Ovary (tissue), 9 donors: ENCODE data around the gene SH3D21. TPM values are rescaled to one million over a fixed set of nuclear protein-coding genes. Genes with fewer than 3 reads are reported as not detected.

Source experiments
- DNase-seq, 5 donors: peaks; one replicate each; pipeline ENCODE4 v3.0.0-alpha.2; 2019 to 2020
- H3K27ac ChIP-seq, 2 donors: fragments of 200-600 bp; one replicate each; pipeline versions ENCODE4 v1.5.1 to v1.8.0; 2019 to 2022
- H3K27me3 ChIP-seq: fragments of 200-600 bp; one replicate; pipeline ENCODE4 v1.8.0; 2022
- H3K36me3 ChIP-seq: fragments of 200-600 bp; sonication (generic); one replicate; pipeline ENCODE4 v1.5.1; 2019
- H3K4me1 ChIP-seq: one replicate; pipeline ENCODE4 v1.8.1; 2013; ENCODE audit warnings: mild to moderate bottlenecking, moderate library complexity; ENCODE audit not compliant: insufficient read depth
- H3K4me3 ChIP-seq: fragments of 200-600 bp; sonication (generic); one replicate; pipeline ENCODE4 v1.5.1; 2017
- H3K9me3 ChIP-seq, 2 donors: fragments of 200-600 bp in 1 of 2; sonication (generic) in 1 of 2; one replicate each; pipeline versions ENCODE4 v1.5.1 to v1.8.1; 2013 to 2019; ENCODE audit warnings: mild to moderate bottlenecking in 1 of 2, moderate library complexity in 1 of 2
- CTCF ChIP-seq, 3 donors: fragments of 450-650 bp in 2 of 3; fragments of 200-600 bp in 1 of 3; IDR thresholded peaks; one replicate each; pipeline versions ENCODE4 v1.5.1 to v1.8.0; 2016 to 2022; ENCODE audit warnings: antibody characterized with exemption in 3 of 3, mild to moderate bottlenecking in 1 of 3
- EP300 ChIP-seq: sonication (generic); formaldehyde crosslinking; IDR thresholded peaks from one replicate; pipeline ENCODE4 v1.6.1; 2017; ENCODE audit warnings: antibody characterized with exemption
- POLR2A ChIP-seq: fragments of 450-650 bp; IDR thresholded peaks from one replicate; pipeline ENCODE4 v1.6.1; 2017; ENCODE audit warnings: antibody characterized with exemption, mild to moderate bottlenecking, moderate library complexity
- WGBS, 3 donors: extraction: QIAGEN DNeasy Blood & Tissue Kit in 1 of 3; methylation state at CpG; one replicate each; pipeline versions ENCODE4 v1.1.5 to v1.1.7; 2013 to 2017; 5-methylcytosine and 5-hydroxymethylcytosine counted together
- intact Hi-C, 4 donors: fragments of 100-400 bp; cut with DNase I; formaldehyde crosslinking; loops; one replicate each; pipeline versions ENCODE4 v1.11.0 to v1.15.1; 2022 to 2023
- polyA plus RNA-seq, 2 donors: library from polyadenylated mRNA; stranded (reverse); fragments of 200-250 nt in 1 of 2; fragments of 350-450 nt in 1 of 2; fragmentation: Illumina TruSeq in 1 of 2; extraction: RNeasy Lipid Tissue Mini Kit (QIAGEN cat#74804) in 1 of 2; gene quantifications; one replicate each; pipeline ENCODE4 v1.2.3, GENCODE V29; 2013 to 2014
- total RNA-seq, 7 donors: library from RNA; depleted of rRNA in 2 of 7; stranded (reverse); fragments of >200 nt in 2 of 7; fragmentation: NEBNext Ultra II Directional in 3 of 7; extraction: Animal tissue kit (Norgen Biotek cat#: 25700) in 3 of 7; gene quantifications; one replicate each; pipeline versions ENCODE4 v1.1.0 to v1.2.4, GENCODE V29; 2016 to 2023
- donor health status: DM: no; HTN: no; CAD: no; lungs with moderate emphysema.
- donor health status: DM: no; HTN: no; CAD: no.
- donor health status: Bipolar disorder and iron deficiency.
- donor health status: DM: yes; HTN: yes; CAD: no.
- donor health status: DM: no; HTN: no; CAD: no.
- donor health status: DM: yes; HTN: yes; CAD: no.

SH3D21 gene
- total and polyA plus RNA-seq, 9 donors, result 1.9 to 22.6 (median 8.7) TPM

- Histone ChIP-seq H3K27me3 (no peaks in the 10 kb centered on the region), H3K36me3 (no peaks in the 10 kb centered on the region), H3K27ac (no peak overlapping the region), H3K9me3 (no peaks in the 10 kb centered on the region), H3K4me3 (no peak overlapping the region), H3K4me1 (peaks cover 2% of the 10 kb centered on the region)
- TF ChIP-seq POLR2A, result no peak
- no peak for TF ChIP-seq CTCF (IDR thresholded peaks at IDR 0.05)
- no peak for TF ChIP-seq EP300
- no peak for DNase-seq
- intact Hi-C loops, result no loop called here
- WGBS, 3 donors, result 81 to 83% (median 83%) methylated on average over 15 of the region's 15 CpGs
These were observed 24.8 kb downstream of the SH3D21 start for GRCh38 chr1:36330940-36331339.

DNA sequence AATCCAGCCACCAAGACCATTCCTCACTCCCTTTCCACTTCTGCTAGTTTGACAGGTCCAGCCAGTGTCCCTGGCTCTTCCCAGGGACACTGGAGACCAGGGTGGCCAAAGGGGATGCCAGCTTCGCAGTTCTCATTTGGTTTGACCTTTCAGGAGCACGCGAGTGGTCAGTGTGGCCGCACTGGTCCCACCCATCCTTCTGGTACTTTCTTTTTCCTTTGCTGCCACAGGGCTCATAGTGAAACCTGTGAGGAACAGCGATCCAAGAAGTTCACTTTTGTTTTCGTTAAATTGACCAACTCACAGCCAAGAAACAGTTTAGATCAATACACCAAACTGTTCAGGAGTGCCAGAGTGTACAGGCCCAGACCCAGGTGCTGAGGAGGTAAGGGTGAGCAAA, 31.7 kb downstream of the SH3D21 start:
- no peaks in the 10 kb centered on the region for H3K4me1 ChIP-seq
- no peak overlapping the region for H3K27ac ChIP-seq
- TF ChIP-seq POLR2A (no peak), CTCF (IDR thresholded peaks at IDR 0.05) (no peak), EP300 (no peak)
- no peaks in the 10 kb centered on the region for H3K27me3 ChIP-seq
- DNase-seq, result no peak
- H3K4me3 ChIP-seq, result no peak overlapping the region
- no peaks in the 10 kb centered on the region for H3K9me3 ChIP-seq
- H3K36me3 ChIP-seq, result no peaks in the 10 kb centered on the region
- intact Hi-C loops, result no loop called here
- WGBS, 3 donors, result 86 to 88% (median 88%) methylated on average over 6 of the region's 6 CpGs

DNA sequence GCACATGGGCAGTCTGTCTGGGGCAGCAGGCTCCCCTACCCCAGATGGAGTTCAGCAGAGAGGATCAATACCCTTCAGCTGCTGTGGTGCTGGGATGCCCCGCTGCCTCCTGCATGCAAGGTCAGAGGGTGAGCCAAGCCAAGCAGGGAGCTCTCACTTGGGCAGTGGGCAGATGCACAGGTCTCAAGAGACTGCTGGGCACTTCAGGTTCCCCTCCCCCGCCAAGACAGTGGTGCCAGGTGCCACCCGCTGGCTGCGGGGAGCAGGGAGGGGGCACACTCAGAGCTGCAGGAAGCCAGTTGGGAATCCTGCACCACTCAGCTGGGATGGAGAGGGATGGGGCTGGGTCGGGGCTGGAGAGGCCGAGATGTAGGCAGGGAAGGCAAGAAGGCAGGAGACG, 33.0 kb downstream of the SH3D21 start:
- TF ChIP-seq POLR2A (no peak), CTCF (IDR thresholded peaks at IDR 0.05) (no peak), EP300 (no peak)
- Histone ChIP-seq H3K27ac (no peak overlapping the region), H3K36me3 (no peaks in the 10 kb centered on the region), H3K4me1 (no peaks in the 10 kb centered on the region), H3K27me3 (no peaks in the 10 kb centered on the region), H3K4me3 (no peak overlapping the region), H3K9me3 (no peaks in the 10 kb centered on the region)
- WGBS, 3 donors, result 83 to 87% (median 84%) methylated on average over 6 to 7 of the region's 7 CpGs
- intact Hi-C loops, result no loop called here
- DNase-seq, result no peak

- intact Hi-C loops, result loop anchor here in 3 of 4 donors (5.0 to 10.0 kb wide), 2 partner anchors 75 to 83 kb away; no protein-coding TSS in a partner anchor
- no peaks in the 10 kb centered on the region for H3K4me1 ChIP-seq
- no peaks in the 10 kb centered on the region for H3K36me3 ChIP-seq
- no peaks in the 10 kb centered on the region for H3K9me3 ChIP-seq
- 64 to 73% (median 71%) methylated on average over 9 of the region's 9 CpGs for WGBS, 3 donors
- no peak overlapping the region for H3K4me3 ChIP-seq
- no peak for DNase-seq
- H3K27me3 ChIP-seq, result no peaks in the 10 kb centered on the region
- H3K27ac ChIP-seq, result no peak overlapping the region
- no peak for TF ChIP-seq CTCF (IDR thresholded peaks at IDR 0.05)
- TF ChIP-seq POLR2A, result no peak
- no peak for TF ChIP-seq EP300
These were observed 33.4 kb downstream of the SH3D21 start for GRCh38 chr1:36339615-36340014.
